ENCODE data around the gene CKS2.

- TF ChIP-seq CEBPB (IDR thresholded peaks at IDR 0.05; ENCODE audit: low read depth, low read length) (no peak), CTCF (conservative IDR thresholded peaks at IDR 0.05; ENCODE audit: low read depth, low read length) (no peak), POLR2A (IDR thresholded peaks at IDR 0.05; ENCODE audit: low read depth, low read length) (no peak), BHLHE40 (IDR thresholded peaks at IDR 0.05; ENCODE audit: low read depth, low read length) (no peak), RAD21 (IDR thresholded peaks at IDR 0.05; ENCODE audit: low read length) (no peak), SMC3 (IDR thresholded peaks at IDR 0.05; ENCODE audit: low read depth, low read length) (no peak), FOS (IDR thresholded peaks at IDR 0.05; ENCODE audit: low read depth, low read length) (no peak), RCOR1 (IDR thresholded peaks at IDR 0.05; ENCODE audit: insufficient replicate concordance, low read length) (no peak), CHD1 (IDR thresholded peaks at IDR 0.05; ENCODE audit: low read depth, low read length) (no peak)
Measured at GRCh38 chr9:89339807-89340206, 28.8 kb downstream of the CKS2 start.

Measured in IMR-90 (cell line).